Liver (tissue), 3 donors: ENCODE results near the gene SPINK7.

Experiments
- CTCF ChIP-seq: fragments of 150-350 bp; IDR thresholded peaks from 2 replicates; pipeline ENCODE4 v1.5.1; 2017; ENCODE audit warnings: improper control_type of control experiment, low read depth, low read length; ENCODE audit not compliant: missing input control
- FOXA1 ChIP-seq: IDR thresholded peaks from 2 replicates; pipeline ENCODE4 v1.6.1; 2016; ENCODE audit warnings: antibody characterized with exemption
- GABPA ChIP-seq, 2 donors: IDR thresholded peaks in 1 of 2; conservative IDR thresholded peaks in 1 of 2; 2 replicates each; pipeline ENCODE4 v1.6.1; 2016; ENCODE audit warnings: antibody characterized with exemption in 2 of 2, mild to moderate bottlenecking in 1 of 2, moderate library complexity in 1 of 2
- JUND ChIP-seq, 2 donors: IDR thresholded peaks; 2 replicates each; pipeline ENCODE4 v1.6.1; 2016; ENCODE audit warnings: antibody characterized with exemption in 2 of 2
- MAX ChIP-seq: IDR thresholded peaks from 2 replicates; pipeline ENCODE4 v1.6.1; 2016; ENCODE audit warnings: antibody characterized with exemption
- RAD21 ChIP-seq, 2 donors: IDR thresholded peaks; 2 replicates each; pipeline ENCODE4 v1.6.1; 2016; ENCODE audit warnings: antibody characterized with exemption in 2 of 2, mild to moderate bottlenecking in 2 of 2
- REST ChIP-seq: IDR thresholded peaks from 2 replicates; pipeline ENCODE4 v1.6.1; 2016; ENCODE audit warnings: antibody characterized with exemption, mild to moderate bottlenecking
- RXRA ChIP-seq, 2 donors: IDR thresholded peaks; 2 replicates each; pipeline ENCODE4 v1.6.1; 2017 to 2018; ENCODE audit warnings: antibody characterized with exemption in 2 of 2, mild to moderate bottlenecking in 1 of 2
- SP1 ChIP-seq: IDR thresholded peaks from 2 replicates; pipeline ENCODE4 v1.6.1; 2018; ENCODE audit warnings: antibody characterized with exemption, mild to moderate bottlenecking
- TAF1 ChIP-seq: conservative IDR thresholded peaks from 2 replicates; pipeline ENCODE4 v1.6.1; 2016; ENCODE audit warnings: antibody characterized with exemption, mild to moderate bottlenecking
- YY1 ChIP-seq: IDR thresholded peaks from 2 replicates; pipeline ENCODE4 v1.6.1; 2016; ENCODE audit warnings: antibody characterized with exemption, mild to moderate bottlenecking
- ZBTB33 ChIP-seq: IDR thresholded peaks from 2 replicates; pipeline ENCODE4 v1.6.1; 2016; ENCODE audit warnings: antibody characterized with exemption
- donor health status: healthy.
- donor health status: healthy.

- TF ChIP-seq RAD21 (IDR thresholded peaks at IDR 0.05) (no peak), CTCF (no peak), REST (no peak), FOXA1 (no peak), SP1 (no peak), YY1 (no peak), MAX (no peak), JUND (IDR thresholded peaks at IDR 0.05) (no peak), TAF1 (no peak), GABPA (IDR thresholded peaks at IDR 0.05 in 1 of 2, conservative IDR thresholded peaks at IDR 0.05 in 1 of 2) (no peak), RXRA (IDR thresholded peaks at IDR 0.05) (no peak), ZBTB33 (no peak)
Observed at GRCh38 chr5:148343603-148344487, 31.6 kb downstream of the SPINK7 start.
